Inflammatory macrophage (primary cell): ENCODE results near the gene CENPK.
"Not testable (repeated sequence)": the region's sequence is repeated elsewhere in the genome, so short reads cannot be mapped to it uniquely, and the experiment has no call there.

Experiments
- DNase-seq, 2 donors: peaks; one replicate each; pipeline ENCODE4 v3.0.0-alpha.2; 2020 to 2022

CENPK gene

DNA sequence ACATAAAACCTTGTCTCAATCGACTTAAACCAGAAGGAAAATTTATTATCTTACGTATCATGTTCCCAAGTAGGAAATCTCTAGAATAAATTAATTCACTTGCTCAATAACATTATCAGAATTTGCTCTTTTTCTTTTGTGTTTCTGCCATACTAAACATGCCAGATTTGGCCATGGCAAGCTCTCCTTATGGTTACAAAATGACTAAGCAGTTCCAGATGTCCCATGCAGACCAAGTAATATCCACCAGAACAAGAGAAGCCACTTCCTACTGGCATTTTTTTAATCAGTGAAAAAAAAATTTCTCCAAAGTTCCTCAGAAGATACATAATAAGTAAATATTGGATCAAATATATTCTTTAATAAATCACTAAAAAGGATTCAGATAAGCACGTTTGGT is 56.0 kb downstream of the CENPK start:
- DNase-seq = no peak

DNA sequence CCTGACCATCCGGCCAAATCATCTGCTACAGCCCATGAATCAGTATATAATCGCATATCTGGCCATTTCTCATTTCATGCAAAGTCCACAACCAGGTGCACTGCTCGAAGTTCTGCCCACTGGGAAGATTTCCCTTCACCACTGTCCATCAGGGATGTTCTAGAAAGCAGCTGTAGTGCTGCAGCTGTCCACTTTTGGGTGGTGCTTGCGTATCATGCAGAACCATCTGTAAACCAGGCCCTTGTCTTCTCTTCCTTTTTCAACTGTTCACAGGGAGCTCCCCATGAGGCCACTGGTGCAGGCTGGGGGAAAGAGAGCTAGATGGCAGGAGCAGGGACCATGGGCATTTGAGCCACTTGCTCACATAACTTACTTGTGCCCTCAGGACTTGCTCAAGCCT is 73.8 kb downstream of the CENPK start:
- no peak for DNase-seq

DNA sequence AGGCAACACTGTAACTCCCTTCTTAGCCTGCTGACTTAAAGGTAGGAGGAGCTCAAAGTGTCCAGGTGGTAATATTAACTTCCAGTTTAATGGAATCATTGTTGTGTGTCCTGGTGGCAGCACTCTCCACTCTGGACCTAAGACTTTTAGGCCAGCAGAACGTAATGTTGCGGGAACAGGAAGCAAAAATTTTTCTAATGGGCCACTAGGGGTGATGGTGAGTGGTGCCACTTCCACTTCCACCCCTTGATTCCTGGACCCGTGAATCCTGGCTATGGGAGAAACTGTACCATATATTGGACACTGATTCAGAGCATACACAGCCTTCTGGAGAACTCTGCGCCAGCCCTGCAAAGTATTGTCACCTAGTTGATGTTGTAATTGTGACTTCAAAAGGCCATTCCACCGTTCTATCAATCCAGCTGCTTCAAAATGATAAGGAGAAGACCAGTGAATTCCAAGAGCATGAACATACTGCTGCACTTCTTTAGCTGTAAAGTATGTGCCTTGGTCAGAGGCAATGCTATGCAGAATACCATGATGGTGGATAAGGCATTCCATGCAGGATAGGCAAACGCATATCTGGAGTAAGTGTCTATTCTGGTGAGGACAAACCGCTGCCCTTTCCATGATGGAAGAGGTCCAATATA is 74.8 kb downstream of the CENPK start:
- not testable (repeated sequence) for DNase-seq

GRCh38 chr5:65486803-65487202 is 76.2 kb downstream of the CENPK start:
- DNase-seq = not testable (repeated sequence)

DNA sequence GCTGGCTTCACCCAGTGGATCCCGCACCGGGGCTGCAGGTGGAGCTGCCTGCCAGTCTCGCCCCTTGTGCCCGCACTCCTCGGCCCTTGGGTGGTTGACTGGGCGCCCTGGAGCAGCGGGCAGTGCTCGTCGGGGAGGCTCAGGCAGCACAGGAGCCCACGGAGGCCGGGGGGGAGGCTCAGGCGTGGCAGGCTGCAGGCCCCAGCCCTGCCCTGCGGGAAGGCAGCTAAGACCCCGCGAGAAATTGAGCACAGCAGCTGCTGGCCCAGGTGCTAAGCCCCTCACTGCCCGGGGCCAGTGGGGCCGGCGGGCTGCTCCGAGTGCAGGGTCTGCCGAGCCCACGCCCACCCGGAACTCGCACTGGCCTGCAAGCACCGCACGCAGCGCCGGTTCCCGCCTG is 77.6 kb downstream of the CENPK start:
- no peak for DNase-seq

- DNase-seq = peak; percentile 49 to 71
Measured at GRCh38 chr5:65483546-65484346, 79.2 kb downstream of the CENPK start.

DNA sequence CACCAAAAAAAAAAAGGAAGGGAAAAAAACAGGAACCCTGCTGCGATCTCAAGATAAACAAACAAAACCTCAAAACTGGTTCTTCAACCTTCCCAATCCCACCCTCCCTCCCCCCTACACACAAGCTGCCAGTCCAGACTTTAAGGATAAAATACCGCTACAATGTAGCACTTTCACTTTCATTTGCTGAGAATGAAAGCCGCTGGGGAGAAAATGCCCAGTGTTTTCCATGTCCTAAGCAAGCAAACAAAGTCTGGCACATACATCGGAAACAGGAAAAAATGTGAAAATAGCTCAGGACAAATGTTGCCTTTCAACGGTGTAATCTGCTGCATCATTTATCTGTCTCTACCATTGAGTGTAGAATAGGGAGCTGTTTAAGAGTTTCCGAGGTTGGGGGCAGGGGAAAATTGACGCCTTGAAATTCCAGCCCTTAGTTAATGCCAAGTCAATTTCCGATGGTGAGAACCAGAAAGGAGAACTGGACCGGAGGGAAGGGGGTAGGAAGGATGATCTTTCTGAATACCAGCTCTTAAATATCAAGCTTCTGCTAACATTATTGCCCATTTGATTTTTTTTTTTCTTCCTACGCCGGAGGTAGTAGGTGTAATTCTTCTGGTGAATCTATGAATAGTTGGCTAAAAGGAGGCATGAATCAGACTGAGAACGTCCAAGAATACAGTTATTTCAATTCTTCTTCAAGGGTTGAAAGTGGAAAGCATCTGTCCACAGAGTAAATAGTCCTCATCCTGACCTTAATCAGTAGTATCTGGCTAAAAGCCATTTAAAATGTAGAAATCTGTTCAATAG is 80.0 kb downstream of the CENPK start:
- DNase-seq = peak in 1 of 2 donors; percentile 10

DNA sequence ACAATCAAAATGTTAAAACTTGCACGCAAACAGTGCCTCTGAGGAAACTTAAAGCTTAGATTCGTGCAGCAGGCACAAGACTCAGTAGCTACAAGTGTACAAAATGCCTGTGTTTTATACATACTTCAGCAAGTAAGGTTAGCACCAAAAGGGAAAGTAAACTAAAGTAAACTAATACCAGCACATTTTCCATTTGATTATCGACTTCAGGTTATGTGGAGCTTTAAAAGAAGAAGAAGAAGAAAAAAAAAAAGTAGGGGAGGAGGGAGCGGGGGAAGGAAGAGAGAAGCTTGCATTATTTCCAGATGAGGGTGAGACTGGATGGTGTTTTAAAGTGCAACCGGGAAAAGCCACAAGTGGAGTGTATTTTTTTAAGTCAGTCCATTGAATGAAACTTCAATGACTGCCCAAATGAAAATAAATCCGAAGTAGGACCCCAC is 80.7 kb downstream of the CENPK start:
- peak; percentile 7 to 13 for DNase-seq

DNA sequence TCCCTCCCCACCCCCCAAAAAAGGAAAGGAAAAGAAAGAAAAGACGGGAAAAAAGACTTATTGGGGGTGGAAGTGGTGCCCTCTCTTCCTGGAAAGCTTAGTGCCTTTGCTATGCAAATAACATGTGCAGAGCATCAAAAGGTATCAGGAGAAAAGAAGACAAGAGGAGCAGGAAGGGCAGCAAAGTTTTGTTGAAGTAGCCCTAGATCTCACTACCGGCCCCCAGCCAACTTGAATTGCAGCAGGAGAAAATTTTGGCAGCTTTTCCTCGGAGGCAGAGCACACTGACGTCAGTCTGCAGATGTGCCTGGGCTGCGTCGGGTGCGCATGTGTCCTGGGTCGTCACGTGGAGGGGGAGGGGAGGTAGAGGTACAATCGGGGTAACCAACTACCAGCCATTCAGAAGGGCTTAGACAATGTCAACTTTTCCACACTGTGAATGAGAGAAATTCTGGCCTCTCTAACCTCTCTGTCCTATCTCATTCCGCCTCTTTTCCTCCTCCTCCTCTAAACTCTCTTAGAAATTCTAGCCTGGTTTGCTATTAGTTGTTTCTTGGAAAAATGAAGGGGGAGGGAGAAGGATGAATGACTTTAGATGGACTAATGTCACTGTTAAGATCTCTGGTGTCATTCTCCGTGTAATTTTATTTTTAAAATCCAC is 81.2 kb downstream of the CENPK start, which contains the start of gene ADAMTS6:
Gene ADAMTS6, minus strand, starts transcription at position 286 of the 661 bp plus-strand sequence. CDS start 8,247 bp downstream, outside the sequence.
- peak; percentile 47 to 58 for DNase-seq

GRCh38 chr5:65481171-65481581 is 81.8 kb downstream of the CENPK start:
- DNase-seq = no peak

DNA sequence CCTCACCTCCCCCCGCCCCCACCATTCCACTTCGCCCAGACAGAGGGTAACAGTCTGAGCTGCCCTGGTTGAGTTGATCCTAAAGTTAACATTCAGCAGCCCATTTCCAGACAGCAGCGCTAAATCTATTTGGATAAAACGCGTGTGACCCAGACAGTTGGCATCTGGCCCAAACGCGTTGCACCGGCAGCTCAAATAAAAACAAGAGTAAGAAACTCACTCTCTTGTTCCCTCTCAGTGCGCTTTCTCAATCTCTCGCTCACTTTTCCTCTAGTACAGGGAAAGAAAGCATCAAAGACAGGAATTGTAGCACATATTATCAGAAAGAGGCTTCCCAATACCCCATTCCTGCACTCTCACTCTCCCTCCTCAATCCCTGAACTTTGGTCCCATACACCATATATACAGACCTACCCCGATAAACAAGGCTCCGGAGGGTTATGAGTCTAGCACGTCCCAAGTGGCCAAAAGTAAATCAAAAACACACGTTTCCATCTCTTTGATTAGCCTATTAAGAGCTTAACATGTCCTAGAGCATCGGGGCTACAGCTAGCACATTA is 82.6 kb downstream of the CENPK start:
- peak in 1 of 2 donors; percentile 33 for DNase-seq

DNA sequence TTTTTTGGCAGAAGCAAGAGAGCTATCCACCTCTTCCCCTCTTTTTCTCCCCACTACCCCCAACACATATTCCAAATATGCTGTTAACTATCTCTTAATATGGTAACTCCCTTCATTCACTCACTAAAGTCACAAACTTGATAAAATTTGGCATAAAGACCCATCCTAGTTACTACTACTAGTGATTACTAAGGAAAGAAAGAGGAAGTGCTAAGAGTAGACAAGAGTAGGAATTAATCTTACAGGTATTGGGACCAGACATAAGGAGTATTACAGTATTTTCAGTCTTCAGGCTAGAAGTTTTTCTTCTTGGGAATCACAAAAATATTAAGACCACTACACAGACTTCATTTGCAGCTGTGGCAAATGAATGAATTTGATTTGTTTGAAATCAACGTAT is 83.4 kb downstream of the CENPK start:
- no peak for DNase-seq

GRCh38 chr5:65478336-65478735 is 84.6 kb downstream of the CENPK start:
- no peak for DNase-seq

DNA sequence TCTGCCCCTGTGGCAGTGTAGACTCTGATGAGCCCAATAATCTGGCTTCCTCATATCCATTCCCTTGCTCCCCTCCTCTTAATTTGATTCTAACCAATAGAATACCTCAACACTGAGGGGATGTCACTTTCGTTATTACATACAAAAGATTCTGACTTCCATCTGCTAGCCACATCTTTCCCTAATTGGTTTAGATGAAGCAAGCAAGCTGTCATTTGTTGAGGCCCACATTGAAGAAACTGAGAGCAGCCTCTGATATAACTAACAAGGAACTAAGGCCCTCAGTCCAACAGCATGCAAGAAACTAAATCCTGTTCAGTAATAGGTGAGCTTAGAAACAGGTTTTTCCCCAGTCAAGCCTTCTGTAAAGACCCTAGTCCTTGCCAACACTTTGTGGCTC is 87.1 kb downstream of the CENPK start:
- no peak for DNase-seq

- no peak for DNase-seq
Measured at GRCh38 chr5:65475336-65475735, 87.6 kb downstream of the CENPK start.

DNA sequence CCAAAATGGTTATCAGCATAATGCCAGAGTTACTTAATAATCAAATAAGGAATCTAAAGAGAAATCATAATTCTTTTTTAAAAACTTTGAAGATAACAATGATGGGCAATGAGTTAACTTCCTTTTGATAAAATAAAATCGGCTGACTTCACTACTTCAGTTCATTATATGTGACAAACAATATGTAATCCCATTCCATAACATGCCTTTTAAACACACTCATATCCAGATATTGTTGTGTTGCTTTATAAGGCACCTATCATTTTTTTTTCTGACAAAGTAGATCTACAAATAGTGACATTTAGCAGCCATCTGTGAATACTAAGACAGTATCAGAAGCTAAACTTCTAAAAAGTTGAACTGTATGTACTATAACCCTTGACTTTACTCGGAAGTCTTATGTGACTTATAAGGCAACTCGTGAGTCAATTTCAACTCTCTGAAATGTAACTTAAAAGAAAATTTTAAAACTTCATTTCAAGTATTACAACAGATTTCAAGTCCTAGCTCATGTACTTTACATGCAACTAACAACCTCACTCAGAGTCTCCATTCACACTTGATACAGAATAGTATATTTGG is 88.7 kb downstream of the CENPK start:
- no peak for DNase-seq

GRCh38 chr5:65468633-65469032 is 94.3 kb downstream of the CENPK start:
- no peak for DNase-seq
